Measurements from ENCODE around the gene EVA1C.

EVA1C gene

GRCh38 chr21:32545948-32546441 lies 133.5 kb downstream of the EVA1C start:
- ChIA-PET CTCF (no interaction called here), POLR2A (ENCODE audit: low non-redundant PET) (no interaction called here)
- TF ChIP-seq CTCF (conservative IDR thresholded peaks at IDR 0.05; ENCODE audit: low read depth), result no peak
- no peak overlapping the region for H3K27ac ChIP-seq
- DNase-seq (ENCODE audit: low spot score), result no peak

GRCh38 chr21:32547018-32547417 lies 134.5 kb downstream of the EVA1C start:
- no peak for DNase-seq (ENCODE audit: low spot score)
- POLR2A ChIA-PET (ENCODE audit: low non-redundant PET), result no interaction called here
- TF ChIP-seq CTCF (conservative IDR thresholded peaks at IDR 0.05; ENCODE audit: low read depth), result no peak
- CTCF ChIA-PET, result no interaction called here
- H3K27ac ChIP-seq, result no peak overlapping the region

GRCh38 chr21:32548978-32549377 lies 136.5 kb downstream of the EVA1C start:
- CTCF ChIA-PET, result no interaction called here
- no peak overlapping the region for H3K27ac ChIP-seq
- TF ChIP-seq CTCF (conservative IDR thresholded peaks at IDR 0.05; ENCODE audit: low read depth), result no peak
- DNase-seq (ENCODE audit: low spot score), result no peak
- POLR2A ChIA-PET (ENCODE audit: low non-redundant PET), result no interaction called here

GRCh38 chr21:32549440-32549839 lies 136.9 kb downstream of the EVA1C start:
- ChIA-PET POLR2A (ENCODE audit: low non-redundant PET) (no interaction called here), CTCF (no interaction called here)
- TF ChIP-seq CTCF (conservative IDR thresholded peaks at IDR 0.05; ENCODE audit: low read depth), result no peak
- H3K27ac ChIP-seq, result no peak overlapping the region
- DNase-seq (ENCODE audit: low spot score), result no peak

- POLR2A ChIA-PET (ENCODE audit: low non-redundant PET), result no interaction called here
Measured at GRCh38 chr21:32549886-32550285, 137.4 kb downstream of the EVA1C start.

GRCh38 chr21:32554832-32555638 lies 142.5 kb downstream of the EVA1C start:
- ChIA-PET POLR2A (ENCODE audit: low non-redundant PET) (no interaction called here), CTCF (no interaction called here)
- no peak overlapping the region for H3K27ac ChIP-seq
- no peak for TF ChIP-seq CTCF (conservative IDR thresholded peaks at IDR 0.05; ENCODE audit: low read depth)
- DNase-seq (ENCODE audit: low spot score), result no peak

More at GRCh38 chr21:32549886-32550285, 137.4 kb downstream of the EVA1C start:
- TF ChIP-seq CTCF (conservative IDR thresholded peaks at IDR 0.05; ENCODE audit: low read depth), result no peak
- DNase-seq (ENCODE audit: low spot score), result no peak
- no peak overlapping the region for H3K27ac ChIP-seq
- CTCF ChIA-PET, result no interaction called here

Measured in RWPE1 (cell line).